ENCODE data around the gene NIM1K. TPM values are rescaled to one million over a fixed set of nuclear protein-coding genes. Genes with fewer than 3 reads are reported as not detected.

NIM1K gene
- total and polyA plus RNA-seq, 2 of the 4 experiments (the other 2 are of a cell fraction), result 0.54 to 0.68 TPM

DNA sequence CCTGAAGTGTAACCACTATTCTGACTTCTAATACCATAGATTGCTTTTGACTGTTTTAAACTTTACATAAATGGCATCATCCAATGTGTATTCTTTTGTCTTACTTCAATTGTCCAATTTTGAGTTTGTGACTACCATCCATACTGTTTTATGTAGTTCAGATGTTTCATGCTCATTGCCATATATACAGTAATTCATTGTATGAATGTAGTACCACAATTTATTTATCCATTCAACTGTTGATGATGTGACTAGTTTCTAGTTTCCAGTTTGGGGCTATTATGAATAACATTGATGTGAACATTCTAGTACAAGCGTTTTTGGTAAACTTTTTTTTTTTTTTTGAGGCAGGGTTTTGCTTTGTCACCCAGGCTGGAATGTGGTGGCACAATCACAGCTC is 66.1 kb downstream of the NIM1K start:
- no peaks in the 10 kb centered on the region for H3K9me3 ChIP-seq (ENCODE audit: control insufficient read depth, insufficient read depth, low read length)

More for the DNA sequence above, 66.1 kb downstream of the NIM1K start:
- DNase-seq (no peak), ATAC-seq (ENCODE audit: low read depth) (no peak)
- H3K4me3 ChIP-seq (ENCODE audit: insufficient read depth, low read depth, low read length), result no peak overlapping the region
- ChIA-PET CTCF (no interaction called here), POLR2A (ENCODE audit: unreplicated experiment) (no interaction called here)
- H3K56ac ChIP-seq (ENCODE audit: extremely low read depth, insufficient read depth, low read length), result no peak overlapping the region
- no peak overlapping the region for H3K4ac ChIP-seq (ENCODE audit: low read depth, low read length)
- H3K4me2 ChIP-seq (ENCODE audit: low read depth, low read length), result no peak overlapping the region
- H2BK5ac ChIP-seq (ENCODE audit: low read depth, low read length, poor library complexity, severe bottlenecking), result no peak overlapping the region
- dilution Hi-C loops (cut with HindIII; ENCODE audit: low sequenced_read_pairs, unreplicated experiment), result no loop called here
- H2AK5ac ChIP-seq (ENCODE audit: low read depth, low read length), result no peak overlapping the region
- H3K9ac ChIP-seq (ENCODE audit: low read depth, low read length), result no peak overlapping the region
- H2BK20ac ChIP-seq (ENCODE audit: low read depth, low read length), result no peak overlapping the region
- H3K14ac ChIP-seq (replicated peaks; ENCODE audit: low read depth, low read length), result no peak overlapping the region
- no peak overlapping the region for H4K91ac ChIP-seq (ENCODE audit: insufficient read depth, low read depth, low read length)
- no peak overlapping the region for H2BK120ac ChIP-seq (ENCODE audit: low read depth, low read length)
- H4K20me1 ChIP-seq (ENCODE audit: insufficient read depth, low read length), result no peaks in the 10 kb centered on the region
- WGBS, 2 experiments (ENCODE audit: extremely low coverage in 2 of 2, insufficient read length in 1 of 2), result no CpG with 5 or more reads among the region's 1 CpG
- H4K5ac ChIP-seq (ENCODE audit: low read depth, low read length), result no peak overlapping the region
- H3K23ac ChIP-seq (ENCODE audit: low read depth, low read length), result no peak overlapping the region
- no peak overlapping the region for H4K8ac ChIP-seq (ENCODE audit: low read depth in 2 of 2, low read length in 2 of 2)
- H3K18ac ChIP-seq (ENCODE audit: low read depth, low read length), result no peak overlapping the region
- no peaks in the 10 kb centered on the region for H3K36me3 ChIP-seq (ENCODE audit: control insufficient read depth, insufficient read depth, low read length)
- H3K27ac ChIP-seq (ENCODE audit: insufficient read depth, low read length), result no peak overlapping the region
- no peak overlapping the region for H2BK15ac ChIP-seq (ENCODE audit: low read depth, low read length)
- H3K4me1 ChIP-seq (ENCODE audit: control insufficient read depth, insufficient read depth, low read length), result no peaks in the 10 kb centered on the region
- H3K27me3 ChIP-seq (ENCODE audit: control insufficient read depth, insufficient read depth, low read length), result no peaks in the 10 kb centered on the region; the same call in 1 of the 2 replicates
- no peak overlapping the region for H2AK9ac ChIP-seq (replicated peaks; ENCODE audit: low read depth, low read length, poor library complexity)
- H3K9me1 ChIP-seq (ENCODE audit: insufficient read depth, low read length), result no peaks in the 10 kb centered on the region
- intact Hi-C loops (cut with micrococcal nuclease), result no loop called here
- BruUV-seq (replicated peaks), result no TSS peak
- no peak overlapping the region for H2AFZ ChIP-seq (replicated peaks; ENCODE audit: low read length, poor library complexity)
- TF ChIP-seq RAD21 (IDR thresholded peaks at IDR 0.05; ENCODE audit: low read length) (no peak), CHD1 (IDR thresholded peaks at IDR 0.05; ENCODE audit: low read depth, low read length) (no peak), MXI1 (IDR thresholded peaks at IDR 0.05; ENCODE audit: borderline replicate concordance, low read depth, low read length) (no peak), MAZ (IDR thresholded peaks at IDR 0.05; ENCODE audit: borderline replicate concordance, low read depth, low read length) (no peak), BHLHE40 (IDR thresholded peaks at IDR 0.05; ENCODE audit: low read depth, low read length) (no peak), FOS (IDR thresholded peaks at IDR 0.05; ENCODE audit: low read depth, low read length) (no peak), NFE2L2 (IDR thresholded peaks at IDR 0.05; ENCODE audit: low read depth, low read length) (no peak), RFX5 (IDR thresholded peaks at IDR 0.05; ENCODE audit: low read depth, low read length) (no peak), CEBPB (IDR thresholded peaks at IDR 0.05; ENCODE audit: low read depth, low read length) (no peak), MAFK (IDR thresholded peaks at IDR 0.05; ENCODE audit: low read depth, low read length) (no peak), RCOR1 (IDR thresholded peaks at IDR 0.05; ENCODE audit: insufficient replicate concordance, low read length) (no peak), POLR2A (IDR thresholded peaks at IDR 0.05; ENCODE audit: low read depth, low read length) (no peak), SMC3 (IDR thresholded peaks at IDR 0.05; ENCODE audit: low read depth, low read length) (no peak)
- TF ChIP-seq, protein P1, sequence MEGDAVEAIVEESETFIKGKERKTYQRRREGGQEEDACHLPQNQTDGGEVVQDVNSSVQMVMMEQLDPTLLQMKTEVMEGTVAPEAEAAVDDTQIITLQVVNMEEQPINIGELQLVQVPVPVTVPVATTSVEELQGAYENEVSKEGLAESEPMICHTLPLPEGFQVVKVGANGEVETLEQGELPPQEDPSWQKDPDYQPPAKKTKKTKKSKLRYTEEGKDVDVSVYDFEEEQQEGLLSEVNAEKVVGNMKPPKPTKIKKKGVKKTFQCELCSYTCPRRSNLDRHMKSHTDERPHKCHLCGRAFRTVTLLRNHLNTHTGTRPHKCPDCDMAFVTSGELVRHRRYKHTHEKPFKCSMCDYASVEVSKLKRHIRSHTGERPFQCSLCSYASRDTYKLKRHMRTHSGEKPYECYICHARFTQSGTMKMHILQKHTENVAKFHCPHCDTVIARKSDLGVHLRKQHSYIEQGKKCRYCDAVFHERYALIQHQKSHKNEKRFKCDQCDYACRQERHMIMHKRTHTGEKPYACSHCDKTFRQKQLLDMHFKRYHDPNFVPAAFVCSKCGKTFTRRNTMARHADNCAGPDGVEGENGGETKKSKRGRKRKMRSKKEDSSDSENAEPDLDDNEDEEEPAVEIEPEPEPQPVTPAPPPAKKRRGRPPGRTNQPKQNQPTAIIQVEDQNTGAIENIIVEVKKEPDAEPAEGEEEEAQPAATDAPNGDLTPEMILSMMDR (conservative IDR thresholded peaks at IDR 0.05; ENCODE audit: low read depth, low read length), result no peak
- TF ChIP-seq, protein P2, sequence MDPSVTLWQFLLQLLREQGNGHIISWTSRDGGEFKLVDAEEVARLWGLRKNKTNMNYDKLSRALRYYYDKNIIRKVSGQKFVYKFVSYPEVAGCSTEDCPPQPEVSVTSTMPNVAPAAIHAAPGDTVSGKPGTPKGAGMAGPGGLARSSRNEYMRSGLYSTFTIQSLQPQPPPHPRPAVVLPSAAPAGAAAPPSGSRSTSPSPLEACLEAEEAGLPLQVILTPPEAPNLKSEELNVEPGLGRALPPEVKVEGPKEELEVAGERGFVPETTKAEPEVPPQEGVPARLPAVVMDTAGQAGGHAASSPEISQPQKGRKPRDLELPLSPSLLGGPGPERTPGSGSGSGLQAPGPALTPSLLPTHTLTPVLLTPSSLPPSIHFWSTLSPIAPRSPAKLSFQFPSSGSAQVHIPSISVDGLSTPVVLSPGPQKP (IDR thresholded peaks at IDR 0.05; ENCODE audit: borderline replicate concordance, low read depth, low read length), result no peak
- TF ChIP-seq, protein P3, sequence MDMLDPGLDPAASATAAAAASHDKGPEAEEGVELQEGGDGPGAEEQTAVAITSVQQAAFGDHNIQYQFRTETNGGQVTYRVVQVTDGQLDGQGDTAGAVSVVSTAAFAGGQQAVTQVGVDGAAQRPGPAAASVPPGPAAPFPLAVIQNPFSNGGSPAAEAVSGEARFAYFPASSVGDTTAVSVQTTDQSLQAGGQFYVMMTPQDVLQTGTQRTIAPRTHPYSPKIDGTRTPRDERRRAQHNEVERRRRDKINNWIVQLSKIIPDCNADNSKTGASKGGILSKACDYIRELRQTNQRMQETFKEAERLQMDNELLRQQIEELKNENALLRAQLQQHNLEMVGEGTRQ (IDR thresholded peaks at IDR 0.05; ENCODE audit: low read depth, low read length), result no peak
- in situ Hi-C loops (cut with MboI; ENCODE audit: low sequenced_read_pairs), result no loop called here
- no peaks in the 10 kb centered on the region for H3K79me1 ChIP-seq (ENCODE audit: low read depth in 1 of 2, low read length in 2 of 2)

Measured in IMR-90 (cell line).